SK-N-SH (cell line): ENCODE data around the gene MRI1. TPM values are rescaled to one million over a fixed set of nuclear protein-coding genes. Genes with fewer than 3 reads are reported as not detected.
A peak's percentile ranks its signal among the peaks of the same experiment; 100 is the strongest.

Experiments
- CTCF ChIA-PET: fragments of 300-600, 350-600 bp; formaldehyde crosslinking; extraction: SDS; loops from one replicate; lab custom pipeline; 2021; lab: Yijun Ruan, JAX
- POLR2A ChIA-PET: fragments of 350-600 bp; sonication (Branson Sonifier 250); formaldehyde crosslinking; extraction: SDS; loops from one replicate; lab custom pipeline; 2020; ENCODE audit warnings: antibody characterized with exemption, inconsistent platforms; lab: Yijun Ruan, JAX
- DNase-seq: peaks from one replicate; pipeline ENCODE4 v3.0.0; 2012
- H2AFZ ChIP-seq: fragments of 200-600 bp; sonication (generic); 2 replicates; pipeline ENCODE4 v1.8.1; 2016; ENCODE audit warnings: antibody characterized with exemption, mild to moderate bottlenecking, low read depth
- H3F3A ChIP-seq: fragments of 200-600 bp; sonication (generic); replicated peaks from 2 replicates; pipeline ENCODE3; 2016; ENCODE audit warnings: antibody characterized with exemption, mild to moderate bottlenecking; ENCODE audit not compliant: insufficient read depth
- H3K27ac ChIP-seq, 2 experiments: fragments of 200-500 bp in 1 of 2; fragments of 200-600 bp in 1 of 2; sonication (Bioruptor generic) in 1 of 2; sonication (generic), shearing (Covaris generic) in 1 of 2; 2 replicates each; pipeline versions ENCODE4 v1.5.1 to v1.6.1; 2014 to 2016; ENCODE audit warnings: low read depth in 2 of 2, inconsistent platforms in 1 of 2, low read length in 1 of 2, mild to moderate bottlenecking in 1 of 2, mixed read lengths in 1 of 2
- H3K27me3 ChIP-seq: fragments of 200-600 bp; sonication (generic), shearing (Covaris generic); 2 replicates; pipeline ENCODE4 v1.6.1; 2016; ENCODE audit warnings: mixed run types; ENCODE audit not compliant: insufficient read depth
- H3K36me3 ChIP-seq, 2 experiments: fragments of 200-500 bp in 1 of 2; fragments of 200-600 bp in 1 of 2; sonication (Bioruptor generic) in 1 of 2; sonication (generic) in 1 of 2; replicated peaks in 1 of 2; 2 replicates each; pipeline versions ENCODE3 to v1.5.1; 2014 to 2016; ENCODE audit warnings: low read length in 1 of 2, mild to moderate bottlenecking in 1 of 2; ENCODE audit not compliant: insufficient read depth in 2 of 2, control insufficient read depth in 1 of 2
- H3K4me1 ChIP-seq, 2 experiments: fragments of 200-500 bp in 1 of 2; fragments of 200-600 bp in 1 of 2; sonication (Bioruptor generic) in 1 of 2; sonication (generic), shearing (Covaris generic) in 1 of 2; 2 replicates each; pipeline versions ENCODE4 v1.5.1 to v1.6.1; 2014 to 2016; ENCODE audit warnings: low read depth in 1 of 2, low read length in 1 of 2, mixed run types in 1 of 2; ENCODE audit not compliant: insufficient read depth in 2 of 2, control insufficient read depth in 1 of 2
- H3K4me2 ChIP-seq: fragments of 200-600 bp; sonication (generic), shearing (Covaris generic); 2 replicates; pipeline ENCODE4 v1.6.1; 2017; ENCODE audit warnings: mixed run types
- H3K4me3 ChIP-seq, 2 experiments: fragments of 200-500 bp in 1 of 2; fragments of 200-600 bp in 1 of 2; sonication (Bioruptor generic) in 1 of 2; sonication (generic), shearing (Covaris generic) in 1 of 2; 2 replicates each; pipeline versions ENCODE4 v1.5.1 to v1.8.1; 2014 to 2016; ENCODE audit warnings: low read depth in 2 of 2, inconsistent platforms in 1 of 2, low read length in 1 of 2, mild to moderate bottlenecking in 1 of 2, mixed read lengths in 1 of 2, moderate library complexity in 1 of 2
- H3K79me2 ChIP-seq: fragments of 200-600 bp; sonication (generic); 2 replicates; pipeline ENCODE4 v1.8.1; 2017; ENCODE audit warnings: mild to moderate bottlenecking; ENCODE audit not compliant: insufficient read depth
- H3K9ac ChIP-seq: fragments of 200-600 bp; sonication (generic); 2 replicates; pipeline ENCODE4 v1.6.1; 2017; ENCODE audit warnings: mixed run types
- H3K9me2 ChIP-seq: fragments of 200-600 bp; sonication (generic); 2 replicates; pipeline ENCODE4 v1.6.1; 2017; ENCODE audit warnings: mixed run types
- H3K9me3 ChIP-seq: fragments of 200-600 bp; sonication (generic); 2 replicates; pipeline ENCODE4 v1.6.1; 2017; ENCODE audit warnings: mixed run types, mild to moderate bottlenecking, moderate library complexity
- H4K20me1 ChIP-seq: fragments of 200-600 bp; sonication (generic); 2 replicates; pipeline ENCODE4 v1.6.1; 2017; ENCODE audit warnings: mild to moderate bottlenecking, mixed run types; ENCODE audit not compliant: insufficient read depth
- CHD2 ChIP-seq: fragments of 150-350 bp; IDR thresholded peaks from 2 replicates; pipeline ENCODE4 v1.6.1; 2018; ENCODE audit warnings: low read length; ENCODE audit not compliant: partially characterized antibody
- CTCF ChIP-seq: fragments of 200-600 bp; sonication (generic); IDR thresholded peaks from 2 replicates; pipeline ENCODE4 v1.6.1; 2017; ENCODE audit warnings: antibody characterized with exemption, mild to moderate bottlenecking, moderate library complexity
- EZH2phosphoT487 ChIP-seq: fragments of 200-600 bp; sonication (generic); IDR thresholded peaks from 2 replicates; pipeline ENCODE4 v1.6.1; 2017; ENCODE audit warnings: low read depth, mixed run types, mild to moderate bottlenecking, antibody characterized with exemption, moderate library complexity, borderline replicate concordance
- FOSL2 ChIP-seq: IDR thresholded peaks from 2 replicates; pipeline ENCODE4 v1.4.0; 2012; ENCODE audit warnings: low read depth, mild to moderate bottlenecking, moderate library complexity, borderline replicate concordance
- FOXM1 ChIP-seq: IDR thresholded peaks from 2 replicates; pipeline ENCODE4 v1.4.0; 2012; ENCODE audit warnings: low read depth, mild to moderate bottlenecking
- GABPA ChIP-seq: IDR thresholded peaks from 2 replicates; pipeline ENCODE4 v1.4.0; 2012; ENCODE audit warnings: low read depth, mild to moderate bottlenecking
- GATA2 ChIP-seq: sonication (generic); formaldehyde crosslinking; IDR thresholded peaks from 2 replicates; pipeline ENCODE4 v1.5.0; 2020; ENCODE audit warnings: mild to moderate bottlenecking, missing genetic modification reagents
- JUND ChIP-seq: IDR thresholded peaks from 2 replicates; pipeline ENCODE4 v1.4.0; 2012
- MEF2A ChIP-seq: IDR thresholded peaks from 2 replicates; pipeline ENCODE4 v1.4.0; 2012; ENCODE audit warnings: low read depth, borderline replicate concordance
- MXI1 ChIP-seq: IDR thresholded peaks from 2 replicates; pipeline ENCODE4 v1.6.1; 2012; ENCODE audit warnings: mild to moderate bottlenecking, low read depth, low read length, improper control_type of control experiment
- NFIC ChIP-seq: IDR thresholded peaks from 2 replicates; pipeline ENCODE4 v1.4.0; 2012; ENCODE audit warnings: borderline replicate concordance
- NRF1 ChIP-seq: IDR thresholded peaks from 2 replicates; pipeline ENCODE4 v1.6.1; 2012; ENCODE audit warnings: low read depth, mild to moderate bottlenecking, low read length
- POLR2AphosphoS5 ChIP-seq: IDR thresholded peaks from 2 replicates; pipeline ENCODE4 v1.6.1; 2012; ENCODE audit warnings: low read depth, low read length
- RAD21 ChIP-seq: IDR thresholded peaks from 2 replicates; pipeline ENCODE4 v1.6.1; 2012; ENCODE audit warnings: mild to moderate bottlenecking, low read length
- RCOR1 ChIP-seq: fragments of 150-350 bp; IDR thresholded peaks from 2 replicates; pipeline ENCODE4 v1.6.1; 2017; ENCODE audit warnings: antibody characterized with exemption, low read length
- SIN3A ChIP-seq: IDR thresholded peaks from 2 replicates; pipeline ENCODE4 v1.6.1; 2012; ENCODE audit warnings: low read depth, mild to moderate bottlenecking, low read length, moderate library complexity, borderline replicate concordance
- TCF12 ChIP-seq: IDR thresholded peaks from 2 replicates; pipeline ENCODE4 v1.4.0; 2012
- TEAD4 ChIP-seq: IDR thresholded peaks from 2 replicates; pipeline ENCODE4 v1.4.0; 2012; ENCODE audit warnings: mild to moderate bottlenecking, borderline replicate concordance; ENCODE audit not compliant: insufficient read depth
- USF2 ChIP-seq: fragments of 150-350 bp; IDR thresholded peaks from 2 replicates; pipeline ENCODE4 v1.6.1; 2017; ENCODE audit warnings: antibody characterized with exemption, low read length, low read depth, borderline replicate concordance
- YY1 ChIP-seq: IDR thresholded peaks from 2 replicates; pipeline ENCODE4 v1.4.0; 2012; ENCODE audit warnings: low read depth, mild to moderate bottlenecking
- WGBS: methylation state at CpG from one replicate; pipeline ENCODE4 v1.1.6; 2017; ENCODE audit warnings: low lambda C conversion rate; 5-methylcytosine and 5-hydroxymethylcytosine counted together
- polyA plus RNA-seq, 3 experiments: library from polyadenylated mRNA; depleted of rRNA; stranded (reverse); fragments of >200 nt; gene quantifications; 2 replicates each; pipeline ENCODE4 v1.2.3, GENCODE V29; 2012
- TF ChIP-seq, protein P1 (sequence below): IDR thresholded peaks from 2 replicates; pipeline ENCODE4 v1.4.0; 2012; ENCODE audit warnings: low read depth
- TF ChIP-seq, protein P2 (sequence below): IDR thresholded peaks from 2 replicates; pipeline ENCODE4; 2012

MRI1 gene
- polyA plus RNA-seq (2012; rRNA removed): 49.6 and 56.8 TPM in 2 replicates
- polyA plus RNA-seq (2012; cell fraction: cytosol; rRNA removed): 12.2 and 17.6 TPM in 2 replicates
- 308 and 479 TPM in 2 replicates for polyA plus RNA-seq (2012; cell fraction: nucleus; rRNA removed)

GRCh38 chr19:13764101-13764807, at the start of gene MRI1:
TSS of gene MRI1 (plus strand) at chr19:13764522. CDS start at chr19:13764589, 67 bp downstream.
- peak within 1 kb of the TSS; percentile 56; the same call in 1 of the 2 replicates for H2AFZ ChIP-seq
- ChIA-PET CTCF (interaction anchor here (2.6 kb wide), 1 partner anchor 98 kb away, joined by 11 read pairs; no protein-coding TSS in a partner anchor), POLR2A (interaction anchor here (0.6 to 1.6 kb wide), 7 partner anchors 10 to 316 kb away, joined by 3 to 23 read pairs (median 4); partner anchors contain the start of gene C19orf53)
- no peaks in the 10 kb centered on the region for H3K9me2 ChIP-seq
- no peaks in the 10 kb centered on the region for H3F3A ChIP-seq
- peak within 1 kb of the TSS; percentile 42 to 66; a peak in 2 of 4 replicates for H3K27ac ChIP-seq
- H3K36me3 ChIP-seq: peaks cover 14 to 17% of the 10 kb centered on the region in 2 experiments
- no peaks in the 10 kb centered on the region for H3K27me3 ChIP-seq
- H3K4me2 ChIP-seq: peak within 1 kb of the TSS; percentile 71
- WGBS: 12% methylated on average over 6 of the region's 67 CpGs
- no peaks in the 10 kb centered on the region for H4K20me1 ChIP-seq
- peak; percentile 97 for DNase-seq
- H3K9me3 ChIP-seq: no peaks in the 10 kb centered on the region
- peaks cover 5 to 11% of the 10 kb centered on the region in 2 experiments; a peak in 2 of 4 replicates for H3K4me1 ChIP-seq
- H3K4me3 ChIP-seq: peak within 1 kb of the TSS; percentile 63 to 69
- TF ChIP-seq NFIC (no peak), RAD21 (no peak), FOXM1 (no peak), POLR2AphosphoS5 (peak; percentile 84), SIN3A (0 out of 2 replicates have a peak, but pooled peaks have one; percentile 22), MXI1 (peak; percentile 63), MEF2A (no peak), CTCF (no peak; the same call in 1 of the 2 replicates), NRF1 (peak; percentile 89), RCOR1 (no peak), TEAD4 (peak; percentile 40; the same call in 1 of the 2 replicates)
- TF ChIP-seq, protein P1, sequence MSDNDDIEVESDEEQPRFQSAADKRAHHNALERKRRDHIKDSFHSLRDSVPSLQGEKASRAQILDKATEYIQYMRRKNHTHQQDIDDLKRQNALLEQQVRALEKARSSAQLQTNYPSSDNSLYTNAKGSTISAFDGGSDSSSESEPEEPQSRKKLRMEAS: peak; percentile 57
- TF ChIP-seq, all 33 proteins: peak for 6
- peaks cover 36% of the 10 kb centered on the region; the same call in 1 of the 2 replicates for H3K79me2 ChIP-seq
- H3K9ac ChIP-seq: peak within 1 kb of the TSS; percentile 66

DNA sequence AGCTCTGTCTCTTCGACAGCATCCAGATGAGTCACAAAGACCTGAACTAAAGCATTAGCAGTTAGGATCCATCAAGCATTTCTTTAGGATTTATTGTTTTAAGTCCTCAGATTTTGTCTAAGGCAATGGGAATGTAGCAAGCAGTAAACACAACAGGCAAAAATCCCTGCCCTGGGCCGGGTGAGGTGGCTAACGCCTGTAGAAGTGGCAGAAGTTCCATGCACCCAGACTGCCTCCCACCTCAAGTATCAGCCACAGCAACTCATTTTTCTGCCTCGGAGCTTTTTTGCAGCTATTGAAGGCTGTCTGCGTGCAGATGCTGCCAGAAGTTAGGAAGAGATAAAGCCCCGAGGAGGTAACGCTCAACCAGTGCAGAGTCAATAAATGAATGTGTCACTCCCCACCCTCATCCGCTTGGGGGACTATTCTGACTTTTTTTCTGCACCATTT, 47.1 kb upstream of the MRI1 start:
- no peaks in the 10 kb centered on the region for H3K9me3 ChIP-seq
- 0 out of 2 replicates have a peak overlapping the region, but pooled peaks have one; percentile 37 for H3K4me2 ChIP-seq
- H3K27me3 ChIP-seq: peaks cover 4% of the 10 kb centered on the region; the same call in 1 of the 2 replicates
- H2AFZ ChIP-seq: peak overlapping the region; percentile 26; the same call in 1 of the 2 replicates
- 14% methylated on average over 7 of the region's 8 CpGs for whole genome bisulfite sequencing
- ChIA-PET CTCF (interaction anchor here (0.7 to 1.6 kb wide), 2 partner anchors 255 to 439 kb away, joined by 3 to 4 read pairs; no protein-coding TSS in a partner anchor), POLR2A (no interaction called here)
- no peaks in the 10 kb centered on the region for H3K36me3 ChIP-seq
- no peak overlapping the region for H3K4me3 ChIP-seq
- no peak for DNase-seq
- no peak overlapping the region for H3K9ac ChIP-seq
- TF ChIP-seq FOSL2: peak; percentile 31; the same call in 1 of the 2 replicates
- TF ChIP-seq GATA2: no peak
- peak; percentile 23; the same call in 1 of the 2 replicates for TF ChIP-seq JUND
- no peak for TF ChIP-seq CHD2
- TF ChIP-seq MEF2A: no peak
- no peak for TF ChIP-seq TEAD4
- TF ChIP-seq MXI1: no peak
- no peak for TF ChIP-seq YY1
- TF ChIP-seq EZH2phosphoT487: no peak
- no peak for TF ChIP-seq TCF12
- no peak for TF ChIP-seq GABPA
- TF ChIP-seq, protein P2, sequence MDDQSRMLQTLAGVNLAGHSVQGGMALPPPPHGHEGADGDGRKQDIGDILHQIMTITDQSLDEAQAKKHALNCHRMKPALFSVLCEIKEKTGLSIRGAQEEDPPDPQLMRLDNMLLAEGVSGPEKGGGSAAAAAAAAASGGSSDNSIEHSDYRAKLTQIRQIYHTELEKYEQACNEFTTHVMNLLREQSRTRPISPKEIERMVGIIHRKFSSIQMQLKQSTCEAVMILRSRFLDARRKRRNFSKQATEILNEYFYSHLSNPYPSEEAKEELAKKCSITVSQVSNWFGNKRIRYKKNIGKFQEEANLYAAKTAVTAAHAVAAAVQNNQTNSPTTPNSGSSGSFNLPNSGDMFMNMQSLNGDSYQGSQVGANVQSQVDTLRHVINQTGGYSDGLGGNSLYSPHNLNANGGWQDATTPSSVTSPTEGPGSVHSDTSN: peak; percentile 39
- TF ChIP-seq SIN3A: no peak
- TF ChIP-seq USF2: no peak
- H3K4me1 ChIP-seq: no peaks in the 10 kb centered on the region
- no peaks in the 10 kb centered on the region for H3F3A ChIP-seq
- H3K79me2 ChIP-seq: no peaks in the 10 kb centered on the region
- H3K27ac ChIP-seq: no peak overlapping the region
- H4K20me1 ChIP-seq: no peaks in the 10 kb centered on the region
- no peaks in the 10 kb centered on the region for H3K9me2 ChIP-seq
